Breast epithelium (tissue), 4 donors: ENCODE results near the gene MCRIP2. TPM values are rescaled to one million over a fixed set of nuclear protein-coding genes. Genes with fewer than 3 reads are reported as not detected.

Experiments used
- DNase-seq, 2 donors: peaks; one replicate each; pipeline ENCODE4 v3.0.0-alpha.2; 2019; ENCODE audit warnings: low spot score in 2 of 2
- H3K27ac ChIP-seq, 2 donors: fragments of 200-600 bp; sonication (generic) in 1 of 2; one replicate each; pipeline ENCODE4 v1.5.1; 2016 to 2019; ENCODE audit warnings: mild to moderate bottlenecking in 1 of 2
- H3K27me3 ChIP-seq, 2 donors: fragments of 200-600 bp; sonication (generic) in 1 of 2; one replicate each; pipeline versions ENCODE4 v1.5.1 to v1.6.0; 2017 to 2019; ENCODE audit warnings: control low read depth in 1 of 2, mild to moderate bottlenecking in 1 of 2
- H3K36me3 ChIP-seq: fragments of 200-600 bp; one replicate; pipeline ENCODE4 v1.5.1; 2019
- H3K4me1 ChIP-seq, 2 donors: fragments of 200-600 bp; sonication (generic); one replicate each; pipeline ENCODE4 v1.5.1; 2016 to 2019; ENCODE audit warnings: control low read depth in 1 of 2
- H3K4me3 ChIP-seq, 3 donors: fragments of 200-600 bp; sonication (generic); 1 replicate in 2 of 3; 2 replicates in 1 of 3; pipeline ENCODE4 v1.5.1; 2016 to 2019; ENCODE audit warnings: mild to moderate bottlenecking in 3 of 3, moderate library complexity in 2 of 3
- H3K9me3 ChIP-seq, 2 donors: fragments of 200-600 bp; sonication (generic) in 1 of 2; one replicate each; pipeline ENCODE4 v1.5.1; 2016 to 2019; ENCODE audit warnings: control low read depth in 1 of 2
- POLR2A ChIP-seq: fragments of 450-650 bp; IDR thresholded peaks from one replicate; pipeline ENCODE4 v1.6.1; 2016; ENCODE audit warnings: antibody characterized with exemption, mild to moderate bottlenecking, moderate library complexity
- POLR2AphosphoS5 ChIP-seq, 3 donors: sonication (generic); formaldehyde crosslinking; IDR thresholded peaks; one replicate each; pipeline ENCODE4 v1.6.1; 2017; ENCODE audit warnings: antibody characterized with exemption in 3 of 3
- intact Hi-C: fragments of 100-400 bp; cut with DNase I; formaldehyde crosslinking; loops from one replicate; pipeline ENCODE4 v1.15.1; 2023; ENCODE audit warnings: low total_unique reads
- total RNA-seq, 3 donors: library from RNA; depleted of rRNA; stranded (reverse); fragments of >200 nt; gene quantifications; one replicate each; pipeline ENCODE4 v1.1.0, GENCODE V29; 2016
- TF ChIP-seq, protein P1 (sequence below), 3 donors: fragments of 450-650 bp; IDR thresholded peaks; one replicate each; pipeline ENCODE4 v1.5.1; 2016 to 2017; ENCODE audit warnings: antibody characterized with exemption in 3 of 3, mild to moderate bottlenecking in 3 of 3, moderate library complexity in 3 of 3

MCRIP2 gene
- total RNA-seq, 3 donors from 2014 or later, result 26.8 to 39.7 (median 34.9) TPM

DNA sequence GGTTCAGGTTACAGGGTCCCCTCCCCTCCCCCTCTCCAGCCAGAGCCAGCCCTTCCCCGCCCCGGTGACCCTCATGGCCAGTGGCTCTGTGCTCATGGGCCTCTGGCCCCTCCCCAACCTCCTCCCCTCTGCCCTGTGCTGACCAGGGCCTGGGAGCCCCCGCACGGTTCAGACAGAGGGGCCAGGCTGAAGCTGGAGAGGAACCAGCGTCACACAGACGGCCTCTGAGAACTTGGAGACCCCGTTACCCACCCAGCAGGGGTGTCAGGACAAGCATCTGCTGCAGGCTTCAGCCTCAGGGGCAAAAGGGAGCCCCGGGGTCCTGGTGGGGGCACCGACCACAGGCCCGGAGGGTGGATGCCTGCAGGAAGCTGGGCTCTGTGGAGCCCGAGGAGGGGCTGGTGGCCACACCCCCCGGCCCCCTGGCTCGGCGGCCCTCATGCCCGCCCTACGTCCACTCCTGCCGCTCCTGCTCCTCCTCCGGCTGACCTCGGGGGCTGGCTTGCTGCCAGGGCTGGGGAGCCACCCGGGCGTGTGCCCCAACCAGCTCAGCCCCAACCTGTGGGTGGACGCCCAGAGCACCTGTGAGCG is 10.7 kb upstream of the MCRIP2 start, which contains the start of gene WFIKKN1:
Gene WFIKKN1 (plus strand): TSS at position 171 of the 591 bp plus-strand sequence. CDS start 269 bp downstream, at position 440.
- no peak within 1 kb of the TSS for H3K4me3 ChIP-seq
- H3K4me1 ChIP-seq, result peaks cover 8 to 19% of the 10 kb centered on the region in 2 donors
- H3K27ac ChIP-seq, result no peak within 1 kb of the TSS
- DNase-seq, result no peak
- TF ChIP-seq POLR2A (no peak), POLR2AphosphoS5 (IDR thresholded peaks at IDR 0.05) (no peak)
- TF ChIP-seq, protein P1, sequence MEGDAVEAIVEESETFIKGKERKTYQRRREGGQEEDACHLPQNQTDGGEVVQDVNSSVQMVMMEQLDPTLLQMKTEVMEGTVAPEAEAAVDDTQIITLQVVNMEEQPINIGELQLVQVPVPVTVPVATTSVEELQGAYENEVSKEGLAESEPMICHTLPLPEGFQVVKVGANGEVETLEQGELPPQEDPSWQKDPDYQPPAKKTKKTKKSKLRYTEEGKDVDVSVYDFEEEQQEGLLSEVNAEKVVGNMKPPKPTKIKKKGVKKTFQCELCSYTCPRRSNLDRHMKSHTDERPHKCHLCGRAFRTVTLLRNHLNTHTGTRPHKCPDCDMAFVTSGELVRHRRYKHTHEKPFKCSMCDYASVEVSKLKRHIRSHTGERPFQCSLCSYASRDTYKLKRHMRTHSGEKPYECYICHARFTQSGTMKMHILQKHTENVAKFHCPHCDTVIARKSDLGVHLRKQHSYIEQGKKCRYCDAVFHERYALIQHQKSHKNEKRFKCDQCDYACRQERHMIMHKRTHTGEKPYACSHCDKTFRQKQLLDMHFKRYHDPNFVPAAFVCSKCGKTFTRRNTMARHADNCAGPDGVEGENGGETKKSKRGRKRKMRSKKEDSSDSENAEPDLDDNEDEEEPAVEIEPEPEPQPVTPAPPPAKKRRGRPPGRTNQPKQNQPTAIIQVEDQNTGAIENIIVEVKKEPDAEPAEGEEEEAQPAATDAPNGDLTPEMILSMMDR (IDR thresholded peaks at IDR 0.05), result no peak
- no peaks in the 10 kb centered on the region for H3K36me3 ChIP-seq
- H3K27me3 ChIP-seq, result no peaks in the 10 kb centered on the region
- no peaks in the 10 kb centered on the region for H3K9me3 ChIP-seq
- intact Hi-C loops, result no loop called here

DNA sequence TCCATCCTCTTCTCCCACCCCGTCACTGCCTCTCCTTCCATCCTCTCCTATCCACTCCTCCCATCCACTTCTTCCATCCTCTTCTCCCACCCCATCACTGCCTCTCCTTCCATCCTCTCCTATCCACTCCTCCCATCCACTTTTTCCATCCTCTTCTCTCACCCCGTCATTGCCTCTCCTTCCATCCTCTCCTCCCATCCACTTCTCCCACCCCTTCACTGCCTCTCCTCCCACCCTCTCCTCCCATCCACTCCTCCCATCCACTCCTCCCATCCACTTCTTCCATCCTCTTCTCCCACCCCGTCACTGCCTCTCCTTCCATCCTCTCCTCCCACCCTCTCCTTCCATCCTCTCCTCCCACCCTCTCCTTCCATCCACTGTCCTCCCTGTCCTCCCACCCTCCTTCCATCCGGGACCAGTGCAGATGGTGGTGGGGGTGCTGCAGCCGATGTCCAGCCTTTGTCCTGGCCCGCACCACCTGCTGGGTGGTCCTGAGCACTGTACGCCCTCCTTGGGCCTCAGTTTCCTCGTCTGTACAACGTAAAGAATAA is 9.7 kb upstream of the MCRIP2 start:
- DNase-seq, result no peak
- Histone ChIP-seq H3K36me3 (no peaks in the 10 kb centered on the region), H3K27me3 (no peaks in the 10 kb centered on the region), H3K27ac (no peak overlapping the region), H3K9me3 (no peaks in the 10 kb centered on the region), H3K4me3 (no peak overlapping the region), H3K4me1 (peaks cover 8 to 19% of the 10 kb centered on the region in 2 donors)
- TF ChIP-seq POLR2A (no peak), POLR2AphosphoS5 (IDR thresholded peaks at IDR 0.05) (no peak)
- TF ChIP-seq, protein P1 (IDR thresholded peaks at IDR 0.05), result no peak
- intact Hi-C loops, result no loop called here

- intact Hi-C loops, result no loop called here
- no peaks in the 10 kb centered on the region for H3K27me3 ChIP-seq
- no peaks in the 10 kb centered on the region for H3K9me3 ChIP-seq
- no peak overlapping the region for H3K4me3 ChIP-seq
- peaks cover 8 to 19% of the 10 kb centered on the region in 2 donors for H3K4me1 ChIP-seq
- no peak for DNase-seq
- TF ChIP-seq POLR2AphosphoS5 (IDR thresholded peaks at IDR 0.05) (no peak), POLR2A (no peak)
- TF ChIP-seq, protein P1 (IDR thresholded peaks at IDR 0.05), result no peak
- no peaks in the 10 kb centered on the region for H3K36me3 ChIP-seq
- no peak overlapping the region for H3K27ac ChIP-seq
Measured at GRCh38 chr16:632486-633335, 8.9 kb upstream of the MCRIP2 start.

DNA sequence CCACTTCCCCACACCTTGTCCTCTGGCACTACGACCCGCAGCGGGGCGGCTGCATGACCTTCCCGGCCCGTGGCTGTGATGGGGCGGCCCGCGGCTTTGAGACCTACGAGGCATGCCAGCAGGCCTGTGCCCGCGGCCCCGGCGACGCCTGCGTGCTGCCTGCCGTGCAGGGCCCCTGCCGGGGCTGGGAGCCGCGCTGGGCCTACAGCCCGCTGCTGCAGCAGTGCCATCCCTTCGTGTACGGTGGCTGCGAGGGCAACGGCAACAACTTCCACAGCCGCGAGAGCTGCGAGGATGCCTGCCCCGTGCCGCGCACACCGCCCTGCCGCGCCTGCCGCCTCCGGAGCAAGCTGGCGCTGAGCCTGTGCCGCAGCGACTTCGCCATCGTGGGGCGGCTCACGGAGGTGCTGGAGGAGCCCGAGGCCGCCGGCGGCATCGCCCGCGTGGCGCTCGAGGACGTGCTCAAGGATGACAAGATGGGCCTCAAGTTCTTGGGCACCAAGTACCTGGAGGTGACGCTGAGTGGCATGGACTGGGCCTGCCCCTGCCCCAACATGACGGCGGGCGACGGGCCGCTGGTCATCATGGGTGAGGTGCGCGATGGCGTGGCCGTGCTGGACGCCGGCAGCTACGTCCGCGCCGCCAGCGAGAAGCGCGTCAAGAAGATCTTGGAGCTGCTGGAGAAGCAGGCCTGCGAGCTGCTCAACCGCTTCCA is 8.1 kb upstream of the MCRIP2 start:
- Histone ChIP-seq H3K4me1 (peaks cover 8 to 19% of the 10 kb centered on the region in 2 donors), H3K4me3 (no peak overlapping the region), H3K9me3 (no peaks in the 10 kb centered on the region), H3K27me3 (no peaks in the 10 kb centered on the region), H3K27ac (no peak overlapping the region), H3K36me3 (no peaks in the 10 kb centered on the region)
- TF ChIP-seq POLR2AphosphoS5 (IDR thresholded peaks at IDR 0.05) (no peak), POLR2A (no peak)
- TF ChIP-seq, protein P1 (IDR thresholded peaks at IDR 0.05), result no peak
- intact Hi-C loops, result no loop called here
- DNase-seq, result no peak
